BLaER1 treated with 17β-estradiol and CSF1 and Interleukin-3, amounts not matched to agents 10 nM and 100 nM (cell line): ENCODE data around the gene ADAMTSL1.

ENCODE experiments used
- H3K27ac ChIP-seq, 11 experiments: shearing (Covaris generic); formaldehyde crosslinking; 2 replicates each; pipeline ENCODE4 v1.8.1; 2022
- H3K27me3 ChIP-seq, 11 experiments: shearing (Covaris generic); formaldehyde crosslinking; 2 replicates each; pipeline ENCODE4 v1.8.1; 2022
- H3K36me3 ChIP-seq, 11 experiments: shearing (Covaris generic); formaldehyde crosslinking; 2 replicates each; pipeline ENCODE4 v1.8.1; 2022
- H3K4me1 ChIP-seq, 10 experiments: shearing (Covaris generic); formaldehyde crosslinking; 2 replicates each; pipeline ENCODE4 v1.8.1; 2022
- H3K4me2 ChIP-seq, 11 experiments: shearing (Covaris generic); formaldehyde crosslinking; 2 replicates each; pipeline ENCODE4 v1.8.1; 2022
- H3K4me3 ChIP-seq, 10 experiments: shearing (Covaris generic); formaldehyde crosslinking; 2 replicates each; pipeline ENCODE4 v1.8.1; 2022
- H3K9ac ChIP-seq, 11 experiments: shearing (Covaris generic); formaldehyde crosslinking; 2 replicates each; pipeline ENCODE4 v1.8.1; 2022
- H3K9me3 ChIP-seq, 11 experiments: shearing (Covaris generic); formaldehyde crosslinking; replicated peaks in 1 of 11; 2 replicates each; pipeline ENCODE4 v1.8.1; 2022
- H4K20me1 ChIP-seq, 11 experiments: shearing (Covaris generic); formaldehyde crosslinking; 2 replicates each; pipeline ENCODE4 v1.8.1; 2022
- Cebpa-rat ChIP-seq, 11 experiments: shearing (Covaris generic); IDR thresholded peaks; 2 replicates each; pipeline ENCODE4 v1.8.1; 2022

ADAMTSL1 gene

DNA sequence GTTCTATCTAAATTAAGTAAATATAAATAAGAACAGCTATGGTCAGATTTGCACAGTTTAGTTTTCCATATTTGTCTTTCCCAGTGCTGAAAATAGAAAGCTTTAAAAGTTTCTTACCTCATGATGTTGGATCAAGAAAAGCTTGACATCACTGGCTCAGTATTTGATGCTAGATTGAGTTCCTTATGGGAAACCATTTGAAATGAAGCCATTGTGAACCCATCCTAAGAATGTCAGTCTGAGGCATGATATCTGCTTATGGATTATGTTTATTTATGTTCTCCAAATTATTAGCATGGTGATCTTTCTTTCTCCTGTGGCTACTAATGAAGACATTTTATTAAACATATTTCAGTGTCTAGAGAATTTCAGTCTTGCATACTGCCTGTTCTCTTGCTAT is 143.0 kb downstream of the ADAMTSL1 start:
- no peak for TF ChIP-seq Cebpa-rat (IDR thresholded peaks at IDR 0.05)
- no peak overlapping the region for H3K4me3 ChIP-seq
- H3K9ac ChIP-seq = no peak overlapping the region
- H3K4me2 ChIP-seq = no peak overlapping the region
- H3K36me3 ChIP-seq = no peaks in the 10 kb centered on the region
- H4K20me1 ChIP-seq = no peaks in the 10 kb centered on the region
- no peaks in the 10 kb centered on the region for H3K27me3 ChIP-seq
- peaks cover 0 to 13% (median 0%) of the 10 kb centered on the region in 11 experiments; a peak in 3 of 22 replicates for H3K9me3 ChIP-seq
- H3K4me1 ChIP-seq = peaks cover 0 to 14% (median 0%) of the 10 kb centered on the region in 10 experiments; a peak in 7 of 20 replicates
- no peak overlapping the region for H3K27ac ChIP-seq

- Histone ChIP-seq H3K9me3 (peaks cover 0 to 8% (median 0%) of the 10 kb centered on the region in 11 experiments; a peak in 3 of 22 replicates), H3K27ac (no peak overlapping the region), H3K27me3 (no peaks in the 10 kb centered on the region), H3K9ac (no peak overlapping the region), H4K20me1 (no peaks in the 10 kb centered on the region), H3K4me1 (peaks cover 0 to 7% (median 0%) of the 10 kb centered on the region in 10 experiments; a peak in 7 of 20 replicates), H3K4me3 (no peak overlapping the region), H3K4me2 (no peak overlapping the region), H3K36me3 (no peaks in the 10 kb centered on the region)
- no peak for TF ChIP-seq Cebpa-rat (IDR thresholded peaks at IDR 0.05)
Observed at GRCh38 chr9:18617759-18618158, 143.8 kb downstream of the ADAMTSL1 start.

GRCh38 chr9:18618862-18619261 is 144.9 kb downstream of the ADAMTSL1 start:
- H3K36me3 ChIP-seq = no peaks in the 10 kb centered on the region
- H3K4me2 ChIP-seq = no peak overlapping the region
- H3K4me3 ChIP-seq = no peak overlapping the region
- 0 out of 22 replicates have a peak, but pooled peaks cover 0 to under 1% (median 0%) of the 10 kb centered on the region in 11 experiments for H3K9me3 ChIP-seq
- H3K27ac ChIP-seq = no peak overlapping the region
- H4K20me1 ChIP-seq = no peaks in the 10 kb centered on the region
- no peaks in the 10 kb centered on the region for H3K27me3 ChIP-seq
- TF ChIP-seq Cebpa-rat (IDR thresholded peaks at IDR 0.05) = no peak
- no peak overlapping the region for H3K9ac ChIP-seq
- no peaks in the 10 kb centered on the region for H3K4me1 ChIP-seq

DNA sequence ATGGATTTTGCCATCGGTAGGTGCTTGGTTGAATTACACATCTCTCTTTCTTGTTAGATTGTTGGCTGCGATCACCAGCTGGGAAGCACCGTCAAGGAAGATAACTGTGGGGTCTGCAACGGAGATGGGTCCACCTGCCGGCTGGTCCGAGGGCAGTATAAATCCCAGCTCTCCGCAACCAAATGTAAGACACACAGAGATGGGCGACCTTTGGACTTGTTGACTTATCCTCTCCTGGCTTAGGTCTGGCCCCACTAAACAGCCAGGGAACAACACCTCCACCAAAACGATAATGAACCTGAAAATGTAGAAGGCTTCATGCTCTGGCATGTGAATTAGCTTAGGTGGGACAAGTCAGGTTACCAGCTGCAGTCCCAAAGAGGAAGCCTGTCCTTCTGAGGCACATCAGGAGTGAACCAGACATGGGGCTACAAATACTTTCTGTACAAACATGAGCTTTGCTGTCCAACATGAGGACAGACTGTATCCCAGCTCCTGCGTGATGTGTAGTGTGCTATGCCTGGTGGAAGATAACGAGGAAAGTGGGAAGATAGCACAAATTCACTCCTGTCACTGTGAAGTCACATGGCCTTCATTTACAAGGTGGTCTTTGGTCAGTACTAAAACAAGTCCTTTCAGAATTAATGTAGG is 148.4 kb downstream of the ADAMTSL1 start:
- Histone ChIP-seq H4K20me1 (no peaks in the 10 kb centered on the region), H3K27me3 (no peaks in the 10 kb centered on the region), H3K27ac (no peak overlapping the region), H3K9me3 (no peaks in the 10 kb centered on the region), H3K4me3 (no peak overlapping the region), H3K36me3 (no peaks in the 10 kb centered on the region), H3K9ac (no peak overlapping the region), H3K4me2 (no peak overlapping the region), H3K4me1 (no peaks in the 10 kb centered on the region)
- no peak for TF ChIP-seq Cebpa-rat (IDR thresholded peaks at IDR 0.05)

DNA sequence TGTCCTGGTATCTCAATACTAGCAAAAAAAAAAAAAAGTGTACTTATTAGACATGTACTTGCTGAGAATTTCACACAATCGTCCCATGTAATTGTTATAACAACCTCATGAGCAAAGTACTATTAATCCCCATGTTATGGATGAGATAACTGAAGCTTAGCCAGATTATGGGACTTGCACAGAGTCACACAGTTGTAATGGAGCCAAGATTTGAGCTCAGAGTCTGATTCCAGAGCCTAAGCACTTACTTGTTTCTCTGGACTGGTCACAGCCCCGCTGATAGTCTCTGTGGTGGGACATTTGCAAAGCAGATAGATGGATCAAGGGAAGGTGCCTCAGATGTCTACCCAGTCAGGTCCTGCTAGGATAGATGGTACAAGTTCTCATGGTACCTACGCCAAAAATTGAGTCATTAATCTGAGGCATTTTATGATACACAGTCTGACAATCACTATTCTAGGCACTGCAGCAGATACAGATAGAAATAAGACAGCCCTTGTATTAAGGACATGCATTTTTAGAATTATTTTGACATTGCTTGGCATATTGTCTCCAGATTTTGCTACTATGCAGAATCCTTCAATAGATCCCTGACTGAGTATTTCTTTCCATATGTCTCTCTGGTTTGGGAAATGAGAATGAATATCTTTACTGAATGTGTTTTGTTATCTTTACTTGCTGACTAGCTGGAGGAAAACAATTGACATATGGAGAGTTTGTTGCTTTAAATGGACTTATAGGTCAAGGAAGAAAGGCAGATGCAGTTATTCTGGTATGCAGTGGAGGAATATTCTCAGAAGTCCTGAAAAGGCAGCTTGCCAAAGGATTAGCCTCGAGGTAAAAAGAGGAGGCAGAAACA is 149.5 kb downstream of the ADAMTSL1 start:
- no peak for TF ChIP-seq Cebpa-rat (IDR thresholded peaks at IDR 0.05)
- Histone ChIP-seq H4K20me1 (no peaks in the 10 kb centered on the region), H3K27me3 (no peaks in the 10 kb centered on the region), H3K4me2 (no peak overlapping the region), H3K4me1 (no peaks in the 10 kb centered on the region), H3K9ac (no peak overlapping the region), H3K4me3 (no peak overlapping the region), H3K36me3 (no peaks in the 10 kb centered on the region), H3K9me3 (no peaks in the 10 kb centered on the region), H3K27ac (no peak overlapping the region)

DNA sequence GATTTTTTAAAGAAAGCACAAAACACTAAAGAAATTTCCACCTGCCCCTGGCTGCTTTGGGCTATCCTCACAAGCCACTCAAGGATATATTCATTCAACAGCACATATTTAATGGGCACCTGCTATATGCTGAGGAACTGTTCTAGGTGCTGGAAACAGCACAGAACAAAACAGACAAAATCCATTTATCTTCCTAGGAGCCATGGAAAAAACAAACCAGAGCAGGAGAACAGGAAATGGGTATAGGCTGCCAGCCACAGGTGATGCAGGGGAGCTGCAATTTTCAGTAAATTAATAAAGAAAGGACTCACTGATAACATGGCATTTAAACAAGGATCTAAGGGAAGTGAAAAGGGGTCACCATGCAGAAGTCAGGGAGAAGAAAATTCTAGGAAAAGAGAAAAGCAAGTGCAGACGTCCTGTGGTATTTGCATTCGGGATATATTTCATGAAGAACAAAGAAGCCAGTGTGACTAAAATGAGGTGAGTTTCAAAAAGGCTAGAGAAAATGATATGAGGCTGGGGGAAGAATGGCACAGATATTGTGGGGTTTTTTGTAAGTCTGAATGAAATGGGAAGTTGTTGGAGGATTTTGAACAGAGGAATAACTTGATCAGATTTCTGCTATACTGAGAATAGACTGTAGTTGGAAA is 152.2 kb downstream of the ADAMTSL1 start:
- H3K27me3 ChIP-seq = no peaks in the 10 kb centered on the region
- H3K9ac ChIP-seq = no peak overlapping the region
- no peaks in the 10 kb centered on the region for H4K20me1 ChIP-seq
- H3K4me3 ChIP-seq = no peak overlapping the region
- TF ChIP-seq Cebpa-rat (IDR thresholded peaks at IDR 0.05) = no peak
- no peaks in the 10 kb centered on the region for H3K4me1 ChIP-seq
- no peak overlapping the region for H3K4me2 ChIP-seq
- no peaks in the 10 kb centered on the region for H3K36me3 ChIP-seq
- no peaks in the 10 kb centered on the region for H3K9me3 ChIP-seq
- H3K27ac ChIP-seq = no peak overlapping the region

GRCh38 chr9:18629136-18629535 is 155.2 kb downstream of the ADAMTSL1 start:
- TF ChIP-seq Cebpa-rat (IDR thresholded peaks at IDR 0.05) = no peak
- H3K4me1 ChIP-seq = no peaks in the 10 kb centered on the region
- H3K36me3 ChIP-seq = no peaks in the 10 kb centered on the region
- H3K9ac ChIP-seq = no peak overlapping the region
- H3K27ac ChIP-seq = no peak overlapping the region
- no peaks in the 10 kb centered on the region for H4K20me1 ChIP-seq
- no peak overlapping the region for H3K4me2 ChIP-seq
- H3K27me3 ChIP-seq = no peaks in the 10 kb centered on the region
- H3K4me3 ChIP-seq = no peak overlapping the region
- no peaks in the 10 kb centered on the region for H3K9me3 ChIP-seq

- no peaks in the 10 kb centered on the region for H4K20me1 ChIP-seq
- no peak overlapping the region for H3K27ac ChIP-seq
- H3K4me3 ChIP-seq = no peak overlapping the region
- no peak for TF ChIP-seq Cebpa-rat (IDR thresholded peaks at IDR 0.05)
- no peaks in the 10 kb centered on the region for H3K9me3 ChIP-seq
- no peak overlapping the region for H3K4me2 ChIP-seq
- no peaks in the 10 kb centered on the region for H3K27me3 ChIP-seq
- H3K9ac ChIP-seq = no peak overlapping the region
- no peaks in the 10 kb centered on the region for H3K4me1 ChIP-seq
- H3K36me3 ChIP-seq = no peaks in the 10 kb centered on the region
Observed at GRCh38 chr9:18632632-18633403, 158.9 kb downstream of the ADAMTSL1 start.

GRCh38 chr9:18636781-18637180 is 162.8 kb downstream of the ADAMTSL1 start:
- Histone ChIP-seq H3K9me3 (no peaks in the 10 kb centered on the region), H3K27me3 (no peaks in the 10 kb centered on the region)
- TF ChIP-seq Cebpa-rat (IDR thresholded peaks at IDR 0.05) = no peak

More at GRCh38 chr9:18636781-18637180, 162.8 kb downstream of the ADAMTSL1 start:
- Histone ChIP-seq H3K9ac (no peak overlapping the region), H3K4me3 (no peak overlapping the region), H3K4me1 (no peaks in the 10 kb centered on the region), H3K27ac (no peak overlapping the region), H3K4me2 (no peak overlapping the region), H4K20me1 (no peaks in the 10 kb centered on the region), H3K36me3 (no peaks in the 10 kb centered on the region)
